NCI-H1092 treated with DMSO at 0.1 percent for 48 hours (cell line): ENCODE data around the gene LRRC14B.
"Not testable (repeated sequence)": the region's sequence is repeated elsewhere in the genome, so short reads cannot be mapped to it uniquely, and the experiment has no call there.

Source experiments
- DNase-seq: peaks from one replicate; lab custom pipeline; 2025; lab: John Stamatoyannopoulos, UW

The LRRC14B gene

DNA sequence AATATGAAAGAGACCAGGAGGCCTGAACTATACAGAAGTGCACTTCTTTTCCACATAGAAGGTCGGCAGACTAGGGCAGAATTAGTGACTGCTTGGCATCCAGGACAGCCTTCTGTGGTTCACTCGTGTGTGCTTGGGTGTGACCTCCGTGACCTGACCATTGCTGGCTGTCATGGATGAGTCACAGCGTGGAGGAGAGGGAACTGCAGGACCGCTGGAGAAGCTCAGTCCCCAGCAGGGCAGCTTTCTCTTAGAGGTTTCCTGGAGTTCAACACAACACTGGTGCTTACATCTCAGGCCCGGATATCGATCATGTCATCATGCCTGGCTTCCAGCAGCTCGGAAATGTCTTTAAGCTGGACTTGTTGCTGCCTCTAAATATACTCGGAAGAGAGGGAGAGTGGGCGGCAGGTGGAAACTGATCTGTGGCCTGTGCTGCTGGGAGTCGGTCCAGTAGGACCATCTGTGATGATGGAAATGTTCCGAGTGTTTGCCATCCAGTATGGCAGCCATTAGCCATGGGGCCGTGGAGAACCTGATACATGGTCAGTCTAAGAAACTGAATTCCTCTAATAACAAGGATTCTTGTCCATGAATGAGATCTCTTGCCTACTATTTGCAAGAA, 49.9 kb downstream of the LRRC14B start:
- not testable (repeated sequence) for DNase-seq

DNA sequence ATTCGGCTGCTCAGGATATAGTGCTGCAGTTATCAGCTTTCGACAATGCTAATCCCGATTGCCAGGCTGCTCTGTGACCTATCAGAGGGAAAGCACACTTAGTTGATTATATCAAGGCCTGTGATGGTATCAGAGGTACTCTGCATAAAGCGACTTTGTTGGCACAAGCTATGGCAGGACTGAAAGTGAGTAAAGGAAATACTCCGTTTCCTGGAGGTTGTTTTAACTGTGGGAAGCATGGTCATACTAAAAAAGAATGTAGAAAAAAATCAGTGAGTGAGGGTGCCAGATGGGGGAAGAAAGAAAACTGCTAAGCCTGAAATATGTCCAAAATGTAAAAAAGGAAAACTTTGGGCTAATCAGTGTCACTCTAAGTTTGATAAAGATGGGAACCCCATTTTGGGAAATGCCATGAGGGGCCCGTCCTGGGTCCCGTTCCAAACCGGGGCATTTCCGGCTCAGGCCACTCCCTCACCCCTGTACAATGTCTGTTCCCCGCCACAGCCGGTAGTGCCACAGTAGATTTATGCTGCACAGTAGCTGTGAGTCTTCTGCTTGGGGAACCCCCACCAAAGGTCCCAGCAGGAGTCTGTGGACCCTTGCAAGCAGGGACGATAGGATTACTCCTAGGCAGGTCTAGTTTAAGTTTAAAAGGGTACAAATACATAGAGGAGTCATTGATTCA, 52.5 kb downstream of the LRRC14B start:
- not testable (repeated sequence) for DNase-seq

DNA sequence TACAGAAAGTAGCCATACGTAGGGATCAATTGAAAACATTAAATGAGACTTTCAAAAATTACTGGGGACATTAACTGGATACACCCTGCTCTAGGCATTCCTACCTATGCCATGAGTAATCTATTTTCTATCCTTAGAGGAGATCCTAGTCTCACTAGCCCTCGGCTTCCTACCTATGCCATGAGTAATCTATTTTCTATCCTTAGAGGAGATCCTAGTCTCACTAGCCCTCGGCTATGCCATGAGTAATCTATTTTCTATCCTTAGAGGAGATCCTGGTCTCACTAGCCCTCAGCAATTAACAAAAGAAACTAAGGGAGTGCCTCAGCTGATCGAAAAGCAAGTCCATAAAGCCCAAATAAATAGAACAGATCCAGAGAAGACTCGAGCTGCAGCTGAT, 54.4 kb downstream of the LRRC14B start:
- not testable (repeated sequence) for DNase-seq
